ENCODE measurements around the gene LRRTM3.

DNA sequence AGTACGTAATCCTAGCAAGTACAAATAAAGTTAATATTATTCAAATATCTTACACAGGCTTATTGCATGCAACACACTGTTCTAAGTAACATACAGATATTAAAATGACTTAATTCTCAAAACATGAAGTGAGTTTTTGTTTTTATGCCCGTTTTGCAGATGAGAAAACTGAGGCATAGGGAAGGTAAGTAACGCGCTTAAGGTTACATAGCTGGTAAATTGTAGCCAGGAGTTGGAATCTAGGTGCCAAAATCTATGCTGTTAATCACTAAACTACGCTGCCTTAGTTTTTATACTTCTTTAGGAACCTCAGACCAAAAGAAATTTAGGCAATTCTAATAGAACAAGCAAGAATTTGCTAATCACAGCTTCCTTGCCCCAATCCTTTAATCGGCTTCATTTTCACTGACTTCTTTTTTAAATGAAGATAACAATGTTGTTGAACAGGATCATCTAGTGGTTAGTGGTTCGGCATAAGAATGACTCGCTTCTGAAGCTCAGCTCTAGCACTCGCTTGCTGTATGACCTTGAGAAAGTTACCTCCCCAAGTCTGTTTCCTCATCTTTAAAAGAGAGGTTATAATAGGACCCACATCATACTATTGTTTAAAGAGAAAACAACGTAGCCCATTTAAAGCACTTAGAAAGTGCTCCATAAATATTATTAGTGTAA is 1.0 kb upstream of the LRRTM3 start:
- no peak for TF ChIP-seq POLR2A (IDR thresholded peaks at IDR 0.05)
- TF ChIP-seq, protein P1, sequence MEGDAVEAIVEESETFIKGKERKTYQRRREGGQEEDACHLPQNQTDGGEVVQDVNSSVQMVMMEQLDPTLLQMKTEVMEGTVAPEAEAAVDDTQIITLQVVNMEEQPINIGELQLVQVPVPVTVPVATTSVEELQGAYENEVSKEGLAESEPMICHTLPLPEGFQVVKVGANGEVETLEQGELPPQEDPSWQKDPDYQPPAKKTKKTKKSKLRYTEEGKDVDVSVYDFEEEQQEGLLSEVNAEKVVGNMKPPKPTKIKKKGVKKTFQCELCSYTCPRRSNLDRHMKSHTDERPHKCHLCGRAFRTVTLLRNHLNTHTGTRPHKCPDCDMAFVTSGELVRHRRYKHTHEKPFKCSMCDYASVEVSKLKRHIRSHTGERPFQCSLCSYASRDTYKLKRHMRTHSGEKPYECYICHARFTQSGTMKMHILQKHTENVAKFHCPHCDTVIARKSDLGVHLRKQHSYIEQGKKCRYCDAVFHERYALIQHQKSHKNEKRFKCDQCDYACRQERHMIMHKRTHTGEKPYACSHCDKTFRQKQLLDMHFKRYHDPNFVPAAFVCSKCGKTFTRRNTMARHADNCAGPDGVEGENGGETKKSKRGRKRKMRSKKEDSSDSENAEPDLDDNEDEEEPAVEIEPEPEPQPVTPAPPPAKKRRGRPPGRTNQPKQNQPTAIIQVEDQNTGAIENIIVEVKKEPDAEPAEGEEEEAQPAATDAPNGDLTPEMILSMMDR (IDR thresholded peaks at IDR 0.05): no peak
